ENCODE measurements around the gene GABPA. TPM values are rescaled to one million over a fixed set of nuclear protein-coding genes. Genes with fewer than 3 reads are reported as not detected.

The GABPA gene
- polyA plus RNA-seq, 3 donors, result 7.1 to 20.1 (median 12.9) TPM

GRCh38 chr21:25735646-25736597 lies 1.1 kb downstream of the GABPA start:
- Histone ChIP-seq H3K27me3 (ENCODE audit: control insufficient read depth in 2 of 2, insufficient read depth in 2 of 2, low read length in 2 of 2) (no peaks in the 10 kb centered on the region), H3K4me3 (replicated peaks in 1 of 3; ENCODE audit: low read depth in 2 of 3, low read length in 3 of 3) (peak overlapping the region; percentile 65 to 93 (median 77)), H4K20me1 (ENCODE audit: insufficient read depth, low read length) (peaks cover 33% of the 10 kb centered on the region), H3K36me3 (replicated peaks in 1 of 2; ENCODE audit: control insufficient read depth in 1 of 2, insufficient read depth in 2 of 2, low read length in 2 of 2) (peaks cover 0 to 18% of the 10 kb centered on the region in 2 donors), H2AFZ (ENCODE audit: insufficient read depth, low read depth, low read length, poor library complexity, severe bottlenecking) (peak overlapping the region; percentile 96), H3K4me2 (replicated peaks; ENCODE audit: extremely low read depth, low read length, poor library complexity, severe bottlenecking) (peak overlapping the region; percentile 93), H3K27ac (ENCODE audit: low read depth in 1 of 2, low read length in 2 of 2) (peak overlapping the region; percentile 96 to 99), H3K79me2 (ENCODE audit: insufficient read depth, low read length) (peaks cover 98% of the 10 kb centered on the region), H3K9ac (ENCODE audit: insufficient read depth, low read length, poor library complexity, severe bottlenecking) (peak overlapping the region; percentile 90), H3K4me1 (ENCODE audit: control insufficient read depth in 1 of 2, insufficient read depth in 2 of 2, low read length in 2 of 2) (peaks cover 20 to 33% of the 10 kb centered on the region in 2 donors), H3K9me3 (replicated peaks in 1 of 2; ENCODE audit: control insufficient read depth in 1 of 2, insufficient read depth in 1 of 2, low read length in 2 of 2) (no peaks in the 10 kb centered on the region)
- no peak for TF ChIP-seq CTCF (IDR thresholded peaks at IDR 0.05)
- Mint-ChIP-seq H3K9me3 (no peaks in the 10 kb centered on the region), H3K27ac (peak overlapping the region; percentile 43 to 100 (median 94)), H3K36me3 (peaks cover 2 to 12% of the 10 kb centered on the region in 2 donors), H3K4me1 (peaks cover 35% of the 10 kb centered on the region), H3K27me3 (ENCODE audit: low read depth in 3 of 3) (no peaks in the 10 kb centered on the region), H3K4me3 (peak overlapping the region; percentile 94 to 95)
- intact Hi-C loops (cut with micrococcal nuclease), result loop anchor here (5.0 to 10.0 kb wide), 2 partner anchors 129 to 281 kb away; partner anchors contain the start of gene MRPL39 (in 1 of the 2)
- peak; percentile 42 to 70 (median 54) for DNase-seq
- WGBS (ENCODE audit: insufficient coverage), result 0% methylated on average over 34 of the region's 48 CpGs

- H3K27me3 Mint-ChIP-seq (ENCODE audit: low read depth in 3 of 3), result no peaks in the 10 kb centered on the region
- intact Hi-C loops (cut with micrococcal nuclease), result loop anchor here (5.0 to 10.0 kb wide), 2 partner anchors 130 to 283 kb away; partner anchors contain the start of gene MRPL39 (in 1 of the 2)
Measured at GRCh38 chr21:25737421-25737820, 2.6 kb downstream of the GABPA start.

More at GRCh38 chr21:25737421-25737820, 2.6 kb downstream of the GABPA start:
- WGBS (ENCODE audit: insufficient coverage), result no CpG with 5 or more reads among the region's 1 CpG
- Histone ChIP-seq H2AFZ (ENCODE audit: insufficient read depth, low read depth, low read length, poor library complexity, severe bottlenecking) (no peak overlapping the region), H3K27ac (ENCODE audit: low read depth in 1 of 2, low read length in 2 of 2) (no peak overlapping the region), H3K4me3 (replicated peaks in 1 of 3; ENCODE audit: low read depth in 2 of 3, low read length in 3 of 3) (no peak overlapping the region), H3K9me3 (replicated peaks in 1 of 2; ENCODE audit: control insufficient read depth in 1 of 2, insufficient read depth in 1 of 2, low read length in 2 of 2) (no peaks in the 10 kb centered on the region), H3K4me1 (ENCODE audit: control insufficient read depth in 1 of 2, insufficient read depth in 2 of 2, low read length in 2 of 2) (peaks cover 20 to 33% of the 10 kb centered on the region in 2 donors), H3K27me3 (ENCODE audit: control insufficient read depth in 2 of 2, insufficient read depth in 2 of 2, low read length in 2 of 2) (no peaks in the 10 kb centered on the region), H3K4me2 (replicated peaks; ENCODE audit: extremely low read depth, low read length, poor library complexity, severe bottlenecking) (no peak overlapping the region), H4K20me1 (ENCODE audit: insufficient read depth, low read length) (peaks cover 21% of the 10 kb centered on the region), H3K36me3 (replicated peaks in 1 of 2; ENCODE audit: control insufficient read depth in 1 of 2, insufficient read depth in 2 of 2, low read length in 2 of 2) (peaks cover 7 to 28% of the 10 kb centered on the region in 2 donors), H3K79me2 (ENCODE audit: insufficient read depth, low read length) (peaks cover 87% of the 10 kb centered on the region), H3K9ac (ENCODE audit: insufficient read depth, low read length, poor library complexity, severe bottlenecking) (no peak overlapping the region)
- TF ChIP-seq CTCF (IDR thresholded peaks at IDR 0.05), result no peak
- DNase-seq, result no peak
- no peaks in the 10 kb centered on the region for H3K9me3 Mint-ChIP-seq
- H3K36me3 Mint-ChIP-seq, result peaks cover 12 to 17% of the 10 kb centered on the region in 2 donors
- H3K4me3 Mint-ChIP-seq, result no peak overlapping the region
- peak overlapping the region in 1 of 7 donors; percentile 31 for H3K27ac Mint-ChIP-seq
- H3K4me1 Mint-ChIP-seq, result peaks cover 35% of the 10 kb centered on the region

All from CD14-positive monocyte (primary cell).